NCI-H146 treated with DMSO at 0.1 percent for 48 hours (cell line): ENCODE measurements around the gene AK5.
"Not testable (repeated sequence)": the region's sequence is repeated elsewhere in the genome, so short reads cannot be mapped to it uniquely, and the experiment has no call there.

Source experiments
- DNase-seq: peaks from one replicate; lab custom pipeline; 2025; ENCODE audit not compliant: unreplicated experiment; lab: John Stamatoyannopoulos, UW

Gene AK5

DNA sequence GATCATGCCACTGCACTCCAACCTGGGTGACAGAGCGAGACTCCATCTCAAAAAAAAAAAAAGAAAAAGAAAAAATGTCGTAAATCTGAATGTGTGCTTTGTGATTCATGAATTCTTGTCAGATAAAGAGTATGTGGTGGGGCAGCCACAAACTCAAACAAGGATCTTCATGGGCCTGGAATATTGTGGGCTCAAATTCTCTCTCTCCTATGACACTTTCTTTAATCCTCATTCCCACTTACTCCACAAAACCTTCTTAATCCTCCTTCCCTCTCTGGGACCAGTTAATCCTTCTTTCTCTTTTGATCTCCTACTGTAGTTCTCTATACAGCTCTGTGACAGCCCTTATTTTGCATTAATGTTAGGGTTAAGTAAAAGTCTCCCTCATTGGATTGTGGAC is 112.3 kb downstream of the AK5 start:
- DNase-seq, result no peak

GRCh38 chr1:77395051-77395450 is 113.2 kb downstream of the AK5 start:
- DNase-seq, result no peak

DNA sequence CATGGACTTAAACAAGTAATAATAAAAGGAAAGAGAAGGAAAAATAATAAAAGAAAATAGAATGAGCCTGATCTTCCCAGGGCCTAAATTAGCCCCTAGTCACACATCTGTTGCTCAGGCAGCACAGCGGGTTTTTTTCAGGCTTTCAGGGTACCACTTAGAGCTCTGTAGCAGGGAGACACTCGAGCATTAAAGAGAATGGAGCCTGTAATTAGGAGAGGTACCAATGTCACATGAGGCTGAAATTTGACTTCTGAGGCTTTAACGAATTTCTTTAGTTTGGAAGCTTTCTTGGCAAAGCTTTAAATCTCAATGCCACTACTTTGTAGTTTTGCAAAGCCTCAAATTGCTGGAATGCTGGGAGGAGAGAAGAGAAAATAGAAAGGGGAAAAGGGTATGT is 116.3 kb downstream of the AK5 start:
- no peak for DNase-seq

GRCh38 chr1:77399250-77400086 is 117.6 kb downstream of the AK5 start:
- no peak for DNase-seq

GRCh38 chr1:77400781-77401180 is 119.0 kb downstream of the AK5 start:
- DNase-seq, result no peak

- no peak for DNase-seq
These were observed 119.6 kb downstream of the AK5 start for GRCh38 chr1:77401384-77401783.

DNA sequence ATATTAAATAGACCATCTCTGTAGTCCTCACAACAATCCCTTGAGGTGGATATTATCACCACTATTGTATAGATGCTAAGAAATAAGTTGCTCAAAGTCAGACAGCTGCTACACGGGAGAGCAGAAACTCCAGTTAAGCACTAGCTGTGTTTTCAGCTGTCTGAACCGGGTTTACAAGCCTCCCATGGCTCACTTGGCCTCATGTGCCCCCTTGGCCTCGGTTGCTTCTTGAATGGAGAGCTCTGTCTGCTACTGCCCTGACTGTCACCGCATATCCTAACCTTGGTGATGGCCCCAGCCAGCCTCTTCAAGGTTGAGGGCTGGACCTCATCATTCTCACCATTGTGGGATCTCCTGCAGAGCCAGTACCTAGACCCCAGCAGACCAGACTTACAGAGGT is 123.4 kb downstream of the AK5 start:
- no peak for DNase-seq

DNA sequence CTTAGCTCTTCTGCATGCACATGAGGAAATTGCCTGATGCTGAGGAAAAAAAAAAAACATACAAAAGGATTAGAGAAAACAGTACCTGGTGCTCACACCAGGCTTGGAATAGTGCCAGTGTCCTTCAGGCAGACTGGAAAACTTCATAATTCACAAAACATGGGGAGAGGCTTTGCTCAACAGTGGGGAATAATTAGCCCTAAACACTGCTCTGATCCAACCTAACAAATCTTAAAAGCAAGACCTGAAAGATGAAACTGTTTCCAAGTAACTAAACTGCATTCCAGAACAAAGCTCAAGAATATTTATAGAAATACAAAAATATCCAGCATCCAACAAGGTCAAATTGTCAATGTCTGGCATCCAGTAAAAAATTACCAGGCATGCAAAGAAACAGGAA is 124.8 kb downstream of the AK5 start:
- peak; percentile 72 for DNase-seq

- no peak for DNase-seq
These were observed 126.0 kb downstream of the AK5 start for GRCh38 chr1:77407738-77408375.

DNA sequence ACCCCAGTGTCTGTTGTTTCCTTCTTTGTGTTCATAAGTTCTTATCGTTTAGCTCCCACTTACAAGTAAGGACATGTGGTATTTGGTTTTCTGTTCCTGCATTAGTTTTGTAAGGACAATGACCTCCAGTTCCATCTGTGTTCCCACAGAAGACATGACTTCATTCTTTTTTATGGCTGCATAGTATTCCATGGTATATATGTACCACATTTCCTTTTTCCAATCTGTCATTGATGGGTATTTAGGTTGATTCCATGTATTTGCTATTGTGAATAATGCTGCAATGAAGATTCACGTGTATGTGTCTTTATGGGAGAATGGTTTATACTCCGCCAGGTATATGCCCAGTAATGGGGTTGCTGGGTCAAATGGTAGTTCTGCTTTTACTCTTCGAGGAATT is 127.1 kb downstream of the AK5 start:
- not testable (repeated sequence) for DNase-seq

DNA sequence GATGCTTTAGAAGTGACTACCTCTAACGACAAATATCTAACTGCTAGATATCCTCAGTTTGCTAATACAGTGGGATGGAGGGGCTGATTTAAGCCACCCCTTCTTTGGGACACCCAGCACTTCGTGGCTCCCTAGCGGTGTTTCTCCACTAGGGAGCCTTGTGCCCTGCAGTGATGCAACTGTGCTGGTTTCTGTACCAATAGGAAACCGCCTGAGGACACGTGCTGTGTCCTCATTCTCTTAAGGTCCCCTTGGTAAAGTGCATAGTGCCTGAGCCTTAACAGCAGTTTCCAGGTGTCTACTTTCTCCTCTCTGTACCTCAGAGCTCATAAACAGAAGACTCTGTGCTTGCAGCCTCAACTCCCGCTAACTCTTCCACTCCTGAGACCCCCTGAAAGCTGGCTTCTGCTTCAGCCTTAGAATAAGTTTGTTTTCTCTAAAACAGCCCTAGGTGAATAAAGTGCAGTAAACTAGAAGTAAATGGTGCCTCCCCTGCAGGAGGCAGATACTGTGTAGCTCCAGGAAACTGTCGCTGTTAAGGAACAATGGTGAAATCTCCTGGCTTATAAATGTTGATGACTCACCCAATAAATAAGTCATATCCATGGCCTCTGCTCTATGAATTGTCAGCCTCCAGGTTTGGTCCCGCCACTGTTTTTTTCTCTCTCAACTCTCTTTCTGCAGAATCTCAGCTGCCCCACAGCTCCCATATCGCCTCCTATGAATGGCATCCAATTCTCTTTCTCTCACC is 130.4 kb downstream of the AK5 start:
- DNase-seq, result peak; percentile 42

DNA sequence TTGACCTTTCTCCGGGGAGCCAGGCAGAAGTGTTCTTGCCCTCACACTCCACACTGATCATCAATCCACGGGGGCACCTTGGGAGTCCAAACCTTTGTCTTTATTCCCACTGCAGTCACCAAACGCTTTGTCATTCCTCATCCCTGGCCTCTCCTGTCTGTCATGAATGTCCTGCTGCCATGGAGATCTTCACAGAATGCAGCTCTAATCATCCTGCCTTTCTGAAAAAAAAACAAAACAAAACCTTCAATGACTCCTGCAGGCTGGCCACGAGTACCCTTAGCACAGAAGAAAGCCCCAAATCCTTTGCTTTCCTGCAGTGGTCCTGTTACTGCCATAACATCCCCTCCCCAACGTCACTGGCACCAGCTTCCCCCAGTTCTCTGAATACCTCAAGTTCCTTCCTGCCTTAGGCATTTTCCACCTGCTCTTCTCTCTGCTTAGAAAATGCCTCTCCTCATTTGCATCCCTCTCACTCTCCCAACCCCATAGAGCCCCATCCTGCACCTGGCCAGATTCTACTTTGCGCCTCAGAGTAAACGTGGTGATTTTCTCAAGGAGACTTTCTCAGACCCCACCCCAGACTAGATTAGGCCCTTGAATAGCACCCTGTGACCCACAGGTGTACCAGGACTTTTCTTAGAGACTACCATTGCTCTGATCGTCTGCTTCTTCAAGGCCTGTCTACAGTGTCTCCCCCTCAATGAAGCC is 131.2 kb downstream of the AK5 start:
- DNase-seq, result peak; percentile 49

GRCh38 chr1:77413541-77414335 is 131.9 kb downstream of the AK5 start:
- no peak for DNase-seq

GRCh38 chr1:77415579-77415978 is 133.8 kb downstream of the AK5 start:
- no peak for DNase-seq

GRCh38 chr1:77416692-77417450 is 135.1 kb downstream of the AK5 start:
- DNase-seq, result no peak

DNA sequence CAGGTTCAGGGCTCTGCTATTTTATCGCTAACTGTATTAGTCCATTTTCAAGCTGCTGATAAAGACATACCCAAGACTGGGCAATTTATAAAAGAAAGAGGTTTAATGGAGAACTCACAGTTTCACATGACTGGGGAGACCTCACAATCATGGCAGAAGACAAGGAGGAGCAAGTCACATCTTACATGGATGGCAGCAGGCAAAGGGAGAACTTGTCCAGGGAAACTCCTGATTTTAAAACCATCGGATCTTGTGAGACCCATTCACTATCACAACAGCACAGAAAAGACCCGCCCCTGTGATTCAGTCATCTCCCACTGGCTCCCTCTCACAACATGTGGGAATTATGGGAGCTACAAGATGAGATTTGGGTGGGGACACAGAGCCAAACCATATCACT is 136.2 kb downstream of the AK5 start:
- DNase-seq, result not testable (repeated sequence)

GRCh38 chr1:77421504-77422233 is 139.8 kb downstream of the AK5 start:
- DNase-seq, result no peak

DNA sequence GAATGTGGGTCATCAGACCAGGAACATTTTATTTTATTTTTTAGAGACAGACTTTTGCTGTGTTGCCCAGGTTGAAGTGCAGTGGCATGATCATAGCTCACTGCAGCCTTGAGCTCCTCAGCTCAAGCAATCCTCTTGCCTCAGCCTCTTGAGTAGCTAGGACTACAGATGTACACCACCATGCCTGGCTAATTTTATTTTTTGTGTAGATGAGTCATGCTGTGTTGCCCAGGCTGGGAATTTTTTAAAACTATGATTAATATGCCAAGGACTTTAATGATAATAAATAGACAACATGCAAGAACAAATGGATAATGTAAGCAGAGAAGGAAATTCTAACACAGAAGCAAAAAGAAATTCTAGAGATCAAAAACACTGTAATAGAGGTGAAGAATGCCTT is 142.4 kb downstream of the AK5 start:
- DNase-seq, result no peak

DNA sequence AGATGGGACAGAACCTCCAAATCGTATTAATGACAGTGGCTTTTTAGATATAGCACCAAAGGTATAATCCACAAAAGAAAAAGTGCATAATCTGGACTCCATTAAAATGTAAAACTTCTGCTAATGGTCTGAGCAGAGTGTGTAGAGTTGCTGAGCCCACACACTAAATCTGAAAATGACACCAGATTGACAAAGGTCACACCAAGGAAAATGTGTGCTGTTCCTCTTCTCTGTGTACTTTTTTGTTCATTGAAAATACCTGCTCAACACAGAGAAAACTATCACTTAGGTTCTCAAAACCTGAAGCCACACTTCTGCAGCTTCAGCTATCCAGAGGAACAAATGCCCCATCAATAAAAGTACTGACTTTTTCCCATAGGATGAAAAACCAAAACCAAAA is 146.2 kb downstream of the AK5 start:
- DNase-seq, result no peak
